Adipocyte (in vitro differentiated cells): ENCODE results near the gene CDC5L.

Experiments
- DNase-seq: peaks from one replicate; pipeline ENCODE4 v3.0.0-alpha.2; 2015; ENCODE audit warnings: low read depth
- H3K27me3 ChIP-seq: replicated peaks from 2 replicates; pipeline ENCODE4 v1.7.0; 2013; ENCODE audit warnings: mild to moderate bottlenecking, low read length, moderate library complexity; ENCODE audit not compliant: control insufficient read depth, insufficient read depth
- H3K36me3 ChIP-seq: 2 replicates; pipeline ENCODE4 v1.7.0; 2013; ENCODE audit warnings: low read length, mild to moderate bottlenecking, moderate library complexity; ENCODE audit not compliant: control insufficient read depth, insufficient read depth, severe bottlenecking
- H3K4me1 ChIP-seq: 2 replicates; pipeline ENCODE4 v1.7.0; 2013; ENCODE audit warnings: mild to moderate bottlenecking, low read length, moderate library complexity; ENCODE audit not compliant: control insufficient read depth, insufficient read depth
- H3K4me3 ChIP-seq: 2 replicates; pipeline ENCODE4 v1.7.0; 2013; ENCODE audit warnings: mild to moderate bottlenecking, low read length, moderate library complexity
- H3K9ac ChIP-seq: 2 replicates; pipeline ENCODE4 v1.7.0; 2013; ENCODE audit warnings: mild to moderate bottlenecking, low read length, moderate library complexity
- H3K9me3 ChIP-seq: 2 replicates; pipeline ENCODE4 v1.7.0; 2013; ENCODE audit warnings: mild to moderate bottlenecking, low read length, moderate library complexity; ENCODE audit not compliant: control insufficient read depth

CDC5L gene

GRCh38 chr6:44399991-44400390, 12.5 kb downstream of the CDC5L start:
- Histone ChIP-seq H3K27me3 (no peaks in the 10 kb centered on the region), H3K9me3 (no peaks in the 10 kb centered on the region), H3K9ac (no peak overlapping the region), H3K36me3 (peaks cover 55% of the 10 kb centered on the region), H3K4me3 (no peak overlapping the region), H3K4me1 (peaks cover 4% of the 10 kb centered on the region)
- DNase-seq = no peak

DNA sequence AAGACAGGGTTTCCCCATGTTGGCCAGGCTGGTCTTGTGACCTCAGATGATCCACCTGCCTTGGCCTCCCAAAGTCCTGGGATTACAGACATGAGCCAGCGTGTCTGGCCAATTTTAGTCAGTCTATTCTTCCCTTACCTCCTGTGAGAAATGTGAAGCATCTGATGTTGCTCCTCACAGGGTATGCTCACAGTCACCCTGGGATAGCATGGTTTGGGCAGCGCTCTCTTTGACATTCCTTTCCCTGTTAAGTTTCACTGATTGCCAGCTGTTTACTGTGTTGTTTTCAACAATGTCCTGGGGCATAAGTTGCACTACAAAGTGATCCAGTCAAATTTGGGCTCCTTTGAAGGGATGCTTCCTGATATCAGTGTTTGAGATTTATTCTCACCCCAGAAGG, 13.1 kb downstream of the CDC5L start:
- H3K4me1 ChIP-seq = peaks cover 4% of the 10 kb centered on the region
- no peaks in the 10 kb centered on the region for H3K9me3 ChIP-seq
- DNase-seq = no peak
- no peak overlapping the region for H3K9ac ChIP-seq
- H3K27me3 ChIP-seq = no peaks in the 10 kb centered on the region
- no peak overlapping the region for H3K4me3 ChIP-seq
- peaks cover 55% of the 10 kb centered on the region for H3K36me3 ChIP-seq

- no peak overlapping the region for H3K4me3 ChIP-seq
- no peaks in the 10 kb centered on the region for H3K9me3 ChIP-seq
- peaks cover 4% of the 10 kb centered on the region for H3K4me1 ChIP-seq
- H3K27me3 ChIP-seq = no peaks in the 10 kb centered on the region
- DNase-seq = no peak
- no peak overlapping the region for H3K9ac ChIP-seq
- peaks cover 55% of the 10 kb centered on the region for H3K36me3 ChIP-seq
Measured at GRCh38 chr6:44401138-44401537, 13.6 kb downstream of the CDC5L start.

DNA sequence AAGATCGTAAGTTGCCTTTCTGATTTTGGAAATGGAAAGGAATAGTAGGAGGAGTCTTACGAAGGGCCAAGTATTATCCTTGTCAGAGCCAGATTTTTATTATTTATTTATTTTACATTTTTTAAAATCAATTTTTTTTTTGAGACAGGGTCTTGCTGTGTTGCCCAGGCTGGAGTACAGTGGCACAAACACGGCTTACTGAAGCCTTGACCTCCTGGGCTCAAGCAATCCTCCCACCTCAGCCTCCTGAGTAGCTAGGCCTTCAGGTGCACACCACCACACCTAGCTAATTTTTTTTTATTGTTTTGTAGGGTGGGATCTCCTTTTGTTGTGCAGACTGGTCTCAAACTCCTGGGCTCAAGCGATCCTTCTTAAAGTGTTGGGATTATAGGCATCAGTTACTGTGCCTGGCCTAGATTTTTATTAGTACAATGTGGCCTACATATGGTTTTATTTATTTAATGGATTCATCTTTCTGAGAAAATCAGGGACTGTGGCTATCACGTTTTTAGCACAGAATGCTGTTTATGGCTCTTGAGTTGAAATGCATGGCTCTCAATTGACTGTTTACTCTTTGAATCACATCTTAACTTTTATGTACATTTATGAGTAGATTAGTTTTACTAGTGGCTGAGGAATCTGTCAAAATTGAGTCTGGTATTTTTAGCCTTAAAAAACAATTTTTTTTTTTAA, 16.7 kb downstream of the CDC5L start:
- no peak for DNase-seq
- Histone ChIP-seq H3K9ac (no peak overlapping the region), H3K36me3 (peaks cover 56% of the 10 kb centered on the region), H3K9me3 (no peaks in the 10 kb centered on the region), H3K4me1 (peaks cover 4% of the 10 kb centered on the region), H3K4me3 (no peak overlapping the region), H3K27me3 (no peaks in the 10 kb centered on the region)

DNA sequence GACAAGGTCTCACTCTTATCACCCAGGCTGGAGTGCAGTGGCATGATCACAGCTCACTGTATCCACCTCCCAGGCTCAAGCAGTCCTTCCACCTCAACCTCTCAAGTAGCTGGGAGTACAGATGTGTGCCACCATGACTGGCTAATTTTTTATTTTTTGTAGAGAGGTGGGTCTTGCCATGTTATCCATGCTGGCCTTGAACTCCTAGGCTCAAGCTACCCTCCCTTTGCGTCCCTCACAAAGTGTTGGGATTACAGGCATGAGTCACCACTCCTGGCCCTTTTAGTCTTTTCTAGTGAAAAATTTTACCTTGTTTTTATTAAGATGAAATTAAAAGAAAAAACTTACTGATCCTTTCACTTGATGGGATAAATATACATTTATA, 17.2 kb downstream of the CDC5L start:
- no peaks in the 10 kb centered on the region for H3K9me3 ChIP-seq
- no peak overlapping the region for H3K4me3 ChIP-seq
- H3K9ac ChIP-seq = no peak overlapping the region
- peaks cover 4% of the 10 kb centered on the region for H3K4me1 ChIP-seq
- DNase-seq = no peak
- H3K36me3 ChIP-seq = peaks cover 61% of the 10 kb centered on the region
- no peaks in the 10 kb centered on the region for H3K27me3 ChIP-seq

GRCh38 chr6:44407951-44408670, 20.6 kb downstream of the CDC5L start:
- peaks cover 4% of the 10 kb centered on the region for H3K4me1 ChIP-seq
- no peak for DNase-seq
- no peaks in the 10 kb centered on the region for H3K9me3 ChIP-seq
- H3K9ac ChIP-seq = no peak overlapping the region
- peaks cover 78% of the 10 kb centered on the region for H3K36me3 ChIP-seq
- H3K4me3 ChIP-seq = no peak overlapping the region
- no peaks in the 10 kb centered on the region for H3K27me3 ChIP-seq

GRCh38 chr6:44409207-44409794, 21.8 kb downstream of the CDC5L start:
- H3K9me3 ChIP-seq = no peaks in the 10 kb centered on the region
- no peak overlapping the region for H3K9ac ChIP-seq
- no peaks in the 10 kb centered on the region for H3K27me3 ChIP-seq
- no peak for DNase-seq
- peaks cover 4% of the 10 kb centered on the region for H3K4me1 ChIP-seq
- peaks cover 81% of the 10 kb centered on the region for H3K36me3 ChIP-seq
- no peak overlapping the region for H3K4me3 ChIP-seq

GRCh38 chr6:44410363-44410762, 22.9 kb downstream of the CDC5L start:
- no peak for DNase-seq
- peaks cover 71% of the 10 kb centered on the region for H3K36me3 ChIP-seq

DNA sequence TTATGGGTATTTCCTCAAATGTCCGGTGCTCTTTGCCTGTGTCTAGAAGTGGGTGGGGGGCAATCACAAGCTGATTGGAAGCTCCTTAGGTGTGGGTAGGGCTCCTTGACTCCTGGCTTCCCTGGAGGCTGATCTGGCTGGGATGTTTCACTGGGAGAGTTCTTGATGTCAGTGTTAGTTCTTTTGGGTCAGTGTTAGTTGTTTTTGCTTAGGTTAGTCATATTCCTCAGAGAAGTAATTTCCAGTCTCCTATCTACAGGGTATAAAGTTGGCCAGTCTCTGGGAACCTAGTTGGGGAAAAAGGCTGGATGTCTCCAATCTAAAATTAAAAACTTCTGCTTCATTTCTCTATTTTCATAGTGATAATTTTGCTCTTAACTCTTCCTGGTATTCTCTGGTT, 23.6 kb downstream of the CDC5L start:
- no peak overlapping the region for H3K4me3 ChIP-seq
- H3K4me1 ChIP-seq = peaks cover 12% of the 10 kb centered on the region
- H3K9me3 ChIP-seq = no peaks in the 10 kb centered on the region
- H3K36me3 ChIP-seq = peaks cover 67% of the 10 kb centered on the region
- no peak for DNase-seq
- no peaks in the 10 kb centered on the region for H3K27me3 ChIP-seq
- H3K9ac ChIP-seq = no peak overlapping the region

More at GRCh38 chr6:44410363-44410762, 22.9 kb downstream of the CDC5L start:
- Histone ChIP-seq H3K4me3 (no peak overlapping the region), H3K9ac (no peak overlapping the region), H3K4me1 (peaks cover 5% of the 10 kb centered on the region), H3K27me3 (no peaks in the 10 kb centered on the region), H3K9me3 (no peaks in the 10 kb centered on the region)

DNA sequence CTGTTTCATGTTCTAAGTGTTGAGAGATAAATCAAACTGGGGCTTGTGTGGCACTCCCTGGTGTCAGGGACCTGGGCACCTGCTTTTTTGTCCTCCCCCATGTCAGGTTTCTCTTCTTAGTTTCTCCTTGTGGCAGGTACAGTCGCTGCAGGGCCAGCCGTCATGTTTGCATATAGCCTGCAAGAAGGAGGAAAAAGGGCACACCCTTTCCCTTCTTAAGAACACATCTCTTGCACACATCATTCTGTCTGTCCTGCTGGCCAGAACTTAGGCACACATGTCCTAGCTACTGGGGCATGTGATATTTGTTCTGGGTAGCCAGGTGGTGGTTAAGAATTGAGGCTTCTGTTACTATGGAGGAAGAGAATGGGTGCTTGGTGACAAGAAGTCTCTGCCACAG, 27.9 kb downstream of the CDC5L start:
- no peak overlapping the region for H3K9ac ChIP-seq
- peaks cover 50% of the 10 kb centered on the region for H3K36me3 ChIP-seq
- H3K9me3 ChIP-seq = no peaks in the 10 kb centered on the region
- DNase-seq = no peak
- H3K4me1 ChIP-seq = peaks cover 18% of the 10 kb centered on the region
- no peak overlapping the region for H3K4me3 ChIP-seq
- H3K27me3 ChIP-seq = no peaks in the 10 kb centered on the region

DNA sequence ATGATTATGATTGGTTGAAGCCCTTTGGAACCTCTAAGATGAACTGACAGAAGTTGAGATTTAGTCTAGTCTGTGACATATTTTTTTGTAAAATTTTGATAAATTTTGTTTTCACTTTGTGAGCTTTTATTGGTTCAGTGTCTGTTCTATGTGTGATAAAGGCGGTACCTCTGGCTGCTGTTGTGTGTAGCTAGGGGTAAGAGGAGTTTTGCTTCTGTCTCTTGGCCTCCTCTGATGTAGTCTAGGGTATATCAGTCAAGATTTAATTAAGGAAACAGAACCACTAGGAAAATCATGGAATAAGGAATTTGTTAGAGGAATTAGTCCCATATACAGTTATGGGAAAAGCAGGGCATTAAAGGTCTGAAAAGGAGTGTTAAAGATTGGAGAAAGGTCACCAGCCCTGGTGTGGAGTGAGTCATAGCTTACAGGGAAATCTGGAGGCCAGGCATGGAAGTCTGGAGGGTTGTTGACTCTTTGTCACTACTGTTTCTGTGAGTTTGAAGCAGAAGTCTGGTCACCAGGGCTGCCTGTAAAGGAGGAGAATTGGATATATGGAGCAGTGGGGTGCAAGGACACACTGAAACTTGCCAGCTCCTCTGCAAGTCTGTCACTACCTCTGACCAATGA, 28.5 kb downstream of the CDC5L start:
- DNase-seq = no peak
- no peaks in the 10 kb centered on the region for H3K9me3 ChIP-seq
- H3K9ac ChIP-seq = no peak overlapping the region
- peaks cover 17% of the 10 kb centered on the region for H3K4me1 ChIP-seq
- no peak overlapping the region for H3K4me3 ChIP-seq
- H3K36me3 ChIP-seq = peaks cover 54% of the 10 kb centered on the region
- H3K27me3 ChIP-seq = no peaks in the 10 kb centered on the region
